Adrenal gland (tissue), 12 donors: ENCODE measurements around the gene INPP5A. TPM values are rescaled to one million over a fixed set of nuclear protein-coding genes. Genes with fewer than 3 reads are reported as not detected.

Source experiments
- DNase-seq, 7 donors: peaks; one replicate each; pipeline ENCODE4 v3.0.0-alpha.2; 2019 to 2020
- H3K27ac ChIP-seq, 5 donors: fragments of 200-600 bp; sonication (generic) in 4 of 5; 1 replicate in 3 of 5; 2 replicates in 2 of 5; pipeline versions ENCODE4 v1.5.1 to v1.8.0; 2016 to 2020; ENCODE audit warnings: mild to moderate bottlenecking in 1 of 5
- H3K27me3 ChIP-seq: fragments of 200-600 bp; 2 replicates; pipeline ENCODE4 v1.8.0; 2021
- H3K36me3 ChIP-seq, 2 donors: fragments of 200-600 bp; replicated peaks in 1 of 2; 1 replicate in 1 of 2; 2 replicates in 1 of 2; pipeline versions ENCODE4 v1.5.1 to v1.8.0; 2018 to 2022
- H3K4me1 ChIP-seq, 2 donors: fragments of 200-600 bp; replicated peaks in 1 of 2; 1 replicate in 1 of 2; 2 replicates in 1 of 2; pipeline versions ENCODE4 v1.5.1 to v1.8.0; 2018 to 2021
- H3K4me3 ChIP-seq, 4 donors: fragments of 200-600 bp; sonication (generic) in 3 of 4; one replicate each; pipeline ENCODE4 v1.5.1; 2016 to 2018
- H3K9me3 ChIP-seq, 3 donors: fragments of 200-600 bp; sonication (generic) in 1 of 3; replicated peaks in 1 of 3; 1 replicate in 2 of 3; 2 replicates in 1 of 3; pipeline versions ENCODE4 v1.5.1 to v1.8.0; 2016 to 2021
- CTCF ChIP-seq, 6 experiments: fragments of 450-650 bp in 4 of 6; fragments of 200-600 bp in 2 of 6; sonication (generic) in 1 of 6; IDR thresholded peaks; 1 replicate in 5 of 6; 2 replicates in 1 of 6; pipeline versions ENCODE4 v1.5.1 to v1.8.0; 2016 to 2021; ENCODE audit warnings: antibody characterized with exemption in 6 of 6, mild to moderate bottlenecking in 2 of 6, moderate library complexity in 1 of 6
- POLR2A ChIP-seq, 2 donors: fragments of 450-650 bp; IDR thresholded peaks; one replicate each; pipeline ENCODE4 v1.6.1; 2017; ENCODE audit warnings: antibody characterized with exemption in 2 of 2, mild to moderate bottlenecking in 2 of 2, moderate library complexity in 1 of 2
- WGBS, 4 donors: extraction: QIAGEN DNeasy Blood & Tissue Kit in 2 of 4; methylation state at CpG; one replicate each; pipeline versions ENCODE4 v1.1.5 to v1.1.7; 2013 to 2017; 5-methylcytosine and 5-hydroxymethylcytosine counted together
- intact Hi-C, 2 donors: fragments of 100-400 bp; cut with DNase I; formaldehyde crosslinking; loops; one replicate each; pipeline versions ENCODE4 v1.14.1 to v1.15.0; 2022 to 2023
- polyA plus RNA-seq, 3 donors: library from polyadenylated mRNA; stranded (reverse); fragments of 200-250 nt in 2 of 3; fragments of 350-450 nt in 1 of 3; fragmentation: Illumina TruSeq in 1 of 3; extraction: RNeasy Lipid Tissue Mini Kit (QIAGEN cat#74804) in 1 of 3; gene quantifications; one replicate each; pipeline ENCODE4 v1.2.3, GENCODE V29; 2013 to 2014
- total RNA-seq, 9 donors: library from RNA; depleted of rRNA in 4 of 9; stranded (reverse); fragments of >200 nt in 4 of 9; fragments of 120-200 nt in 1 of 9; fragmentation: NEBNext Ultra II Directional in 1 of 9; extraction: Animal tissue kit (Norgen Biotek cat#: 25700) in 1 of 9; gene quantifications; one replicate each; pipeline versions ENCODE4 v1.1.0 to v1.2.4, GENCODE V29; 2013 to 2023
- donor health status: healthy with polysubstance abuse.
- donor health status: Bipolar disorder and iron deficiency.
- donor health status: DM: yes; HTN: yes; CAD: no.
- donor health status: DM: no; HTN: no; CAD: no.
- donor health status: DM: no; HTN: no; CAD: no.
- donor health status: DM: yes; HTN: yes; CAD: no.

Gene INPP5A
- total and polyA plus RNA-seq, 12 donors, result 13.5 to 62.9 (median 37.5) TPM

- TF ChIP-seq CTCF (IDR thresholded peaks at IDR 0.05), result no peak
- no peak for TF ChIP-seq POLR2A (IDR thresholded peaks at IDR 0.05)
- Histone ChIP-seq H3K27ac (no peak overlapping the region), H3K36me3 (peaks cover 0 to 19% of the 10 kb centered on the region in 2 donors), H3K27me3 (no peaks in the 10 kb centered on the region), H3K9me3 (no peaks in the 10 kb centered on the region), H3K4me3 (no peak overlapping the region), H3K4me1 (no peaks in the 10 kb centered on the region)
- DNase-seq, result no peak
- WGBS, 4 donors, result 97 to 98% (median 98%) methylated on average over 11 to 14 of the region's 14 CpGs
- intact Hi-C loops, result no loop called here
Measured at GRCh38 chr10:132758865-132759264, 221.3 kb downstream of the INPP5A start.

- TF ChIP-seq POLR2A (IDR thresholded peaks at IDR 0.05), result no peak
- no peak for TF ChIP-seq CTCF (IDR thresholded peaks at IDR 0.05)
- no peak for DNase-seq
- Histone ChIP-seq H3K4me1 (no peaks in the 10 kb centered on the region), H3K27me3 (no peaks in the 10 kb centered on the region), H3K4me3 (no peak overlapping the region), H3K36me3 (peaks cover 0 to 9% of the 10 kb centered on the region in 2 donors), H3K9me3 (no peaks in the 10 kb centered on the region), H3K27ac (no peak overlapping the region)
- WGBS, 4 donors, result 95 to 99% (median 97%) methylated on average over 11 of the region's 11 CpGs
- intact Hi-C loops, result no loop called here
Measured at GRCh38 chr10:132761395-132762060, 223.9 kb downstream of the INPP5A start.

- DNase-seq, result no peak
- H3K27me3 ChIP-seq, result no peaks in the 10 kb centered on the region
- TF ChIP-seq CTCF (IDR thresholded peaks at IDR 0.05) (no peak), POLR2A (IDR thresholded peaks at IDR 0.05) (no peak)
- H3K36me3 ChIP-seq, result peaks cover 0 to 7% of the 10 kb centered on the region in 2 donors
- no peak overlapping the region for H3K27ac ChIP-seq
- H3K4me1 ChIP-seq, result no peaks in the 10 kb centered on the region
- H3K9me3 ChIP-seq, result no peaks in the 10 kb centered on the region
- intact Hi-C loops, result no loop called here
- H3K4me3 ChIP-seq, result no peak overlapping the region
- WGBS, 4 donors, result 78 to 99% (median 90%) methylated on average over 6 of the region's 6 CpGs
Measured at GRCh38 chr10:132762267-132762666, 224.7 kb downstream of the INPP5A start.

- no peak for DNase-seq
- TF ChIP-seq POLR2A (IDR thresholded peaks at IDR 0.05), result no peak
- Histone ChIP-seq H3K27me3 (no peaks in the 10 kb centered on the region), H3K4me1 (no peaks in the 10 kb centered on the region), H3K9me3 (no peaks in the 10 kb centered on the region), H3K36me3 (peaks cover 0 to 3% of the 10 kb centered on the region in 2 donors), H3K4me3 (no peak overlapping the region), H3K27ac (no peak overlapping the region)
- intact Hi-C loops, result no loop called here
- WGBS, 4 donors, result 82 to 95% (median 87%) methylated on average over 5 of the region's 5 CpGs
Measured at GRCh38 chr10:132763545-132763944, 226.0 kb downstream of the INPP5A start.

- no peaks in the 10 kb centered on the region for H3K9me3 ChIP-seq
- no peaks in the 10 kb centered on the region for H3K27me3 ChIP-seq
- H3K27ac ChIP-seq, result no peak overlapping the region
- no peak for TF ChIP-seq CTCF (IDR thresholded peaks at IDR 0.05)
- TF ChIP-seq POLR2A (IDR thresholded peaks at IDR 0.05), result no peak
- intact Hi-C loops, result no loop called here
- no peaks in the 10 kb centered on the region for H3K4me1 ChIP-seq
- no peak for DNase-seq
- peaks cover 0 to 3% of the 10 kb centered on the region in 2 donors for H3K36me3 ChIP-seq
- 88 to 92% (median 89%) methylated on average over 11 of the region's 11 CpGs for WGBS, 4 donors
- no peak overlapping the region for H3K4me3 ChIP-seq
Measured at GRCh38 chr10:132764108-132764507, 226.5 kb downstream of the INPP5A start.
